LNCaP clone FGC (cell line): ENCODE data around the gene CCDC85C.

Source experiments
- DNase-seq: peaks from one replicate; pipeline ENCODE4 v3.0.0-alpha.2; 2011; ENCODE audit warnings: low read depth
- H3K4me3 ChIP-seq: 2 replicates; pipeline ENCODE4 v1.5.1; 2011; ENCODE audit warnings: mild to moderate bottlenecking, low read depth, low read length, control low read depth
- TF ChIP-seq, protein P1 (sequence below): IDR thresholded peaks from 2 replicates; pipeline ENCODE4 v1.5.1; 2012; ENCODE audit warnings: mild to moderate bottlenecking; ENCODE audit not compliant: control insufficient read depth, insufficient read depth; ENCODE audit errors: extremely low read depth

CCDC85C gene

DNA sequence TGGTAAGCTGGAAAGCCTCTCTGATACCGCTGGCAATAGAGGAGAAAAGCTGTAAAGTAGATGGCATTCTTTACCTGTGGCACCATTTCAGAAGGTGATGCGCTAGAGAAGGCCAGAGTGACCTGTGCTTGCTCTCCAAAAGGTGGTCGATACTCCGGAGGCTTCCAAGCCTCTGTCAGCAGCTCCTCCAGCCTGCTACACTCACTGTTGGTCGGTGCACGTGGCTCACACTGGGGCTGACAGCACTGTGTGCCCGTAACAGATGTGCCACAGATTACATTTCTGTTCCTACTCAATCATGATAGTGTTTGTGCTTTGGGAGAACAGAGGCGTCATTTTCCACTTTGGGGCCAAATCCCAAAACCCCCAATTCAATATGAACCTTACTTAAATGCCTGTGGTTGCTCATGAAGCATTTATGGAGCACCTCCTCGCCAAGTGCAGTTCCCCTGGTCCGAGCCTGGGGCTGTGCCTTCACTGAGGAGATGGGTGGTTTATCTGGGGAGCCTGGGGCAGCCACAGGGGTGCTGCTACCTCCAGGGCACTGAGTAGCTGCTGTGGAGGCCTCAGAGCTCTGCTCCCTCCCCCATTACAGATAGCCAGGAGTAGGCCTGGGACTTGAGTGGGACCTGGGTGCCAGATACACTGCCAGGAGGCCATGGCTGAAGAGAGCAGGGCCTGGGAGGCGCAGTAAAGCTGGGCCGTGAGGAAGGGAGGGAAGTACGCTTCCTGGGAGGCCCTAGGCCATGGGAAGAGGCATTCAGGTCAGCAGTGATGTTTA, 96.0 kb downstream of the CCDC85C start:
- H3K4me3 ChIP-seq: no peak overlapping the region
- DNase-seq: no peak
- TF ChIP-seq, protein P1, sequence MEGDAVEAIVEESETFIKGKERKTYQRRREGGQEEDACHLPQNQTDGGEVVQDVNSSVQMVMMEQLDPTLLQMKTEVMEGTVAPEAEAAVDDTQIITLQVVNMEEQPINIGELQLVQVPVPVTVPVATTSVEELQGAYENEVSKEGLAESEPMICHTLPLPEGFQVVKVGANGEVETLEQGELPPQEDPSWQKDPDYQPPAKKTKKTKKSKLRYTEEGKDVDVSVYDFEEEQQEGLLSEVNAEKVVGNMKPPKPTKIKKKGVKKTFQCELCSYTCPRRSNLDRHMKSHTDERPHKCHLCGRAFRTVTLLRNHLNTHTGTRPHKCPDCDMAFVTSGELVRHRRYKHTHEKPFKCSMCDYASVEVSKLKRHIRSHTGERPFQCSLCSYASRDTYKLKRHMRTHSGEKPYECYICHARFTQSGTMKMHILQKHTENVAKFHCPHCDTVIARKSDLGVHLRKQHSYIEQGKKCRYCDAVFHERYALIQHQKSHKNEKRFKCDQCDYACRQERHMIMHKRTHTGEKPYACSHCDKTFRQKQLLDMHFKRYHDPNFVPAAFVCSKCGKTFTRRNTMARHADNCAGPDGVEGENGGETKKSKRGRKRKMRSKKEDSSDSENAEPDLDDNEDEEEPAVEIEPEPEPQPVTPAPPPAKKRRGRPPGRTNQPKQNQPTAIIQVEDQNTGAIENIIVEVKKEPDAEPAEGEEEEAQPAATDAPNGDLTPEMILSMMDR: no peak

DNA sequence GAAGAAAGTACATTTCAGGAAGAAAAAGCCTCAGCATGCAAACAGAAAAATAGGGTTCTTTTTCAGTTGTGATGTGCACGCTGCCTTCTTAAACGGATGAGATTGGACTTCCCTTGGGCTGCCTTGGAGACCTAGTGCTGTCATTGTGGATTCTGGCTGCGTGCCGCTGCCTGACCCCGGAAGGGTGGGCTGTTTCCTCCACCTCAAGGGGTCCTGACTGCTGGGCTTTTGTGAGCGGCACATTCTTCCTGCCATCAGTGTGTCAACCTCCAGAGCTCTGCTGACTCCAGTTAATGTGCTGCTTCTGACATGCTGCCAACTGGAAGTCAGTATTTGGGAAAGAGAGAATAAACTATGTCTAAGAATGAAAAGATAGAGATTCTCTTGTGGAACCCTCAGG, 97.7 kb downstream of the CCDC85C start:
- TF ChIP-seq, protein P1: no peak
- no peak for DNase-seq
- H3K4me3 ChIP-seq: no peak overlapping the region

DNA sequence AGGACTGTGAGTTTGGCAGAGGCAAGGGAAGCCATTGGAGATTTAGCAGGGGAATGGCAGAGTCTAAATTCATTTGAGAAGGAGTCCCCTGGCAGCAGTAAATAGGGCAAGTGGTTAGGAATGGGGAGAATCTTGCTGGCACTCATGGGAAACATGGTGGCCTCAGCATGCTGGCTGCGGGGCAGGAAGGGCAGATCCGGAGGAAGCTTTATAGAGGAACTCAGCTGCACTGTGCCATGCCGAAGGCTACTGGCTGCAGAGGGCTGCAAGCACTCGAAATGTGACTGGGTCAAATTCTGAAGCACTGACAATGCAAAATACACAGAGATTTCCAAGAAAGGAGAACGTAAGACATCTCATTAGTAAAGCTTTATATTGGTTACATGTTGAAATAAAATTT, 98.9 kb downstream of the CCDC85C start:
- H3K4me3 ChIP-seq: no peak overlapping the region
- TF ChIP-seq, protein P1: no peak
- DNase-seq: no peak

DNA sequence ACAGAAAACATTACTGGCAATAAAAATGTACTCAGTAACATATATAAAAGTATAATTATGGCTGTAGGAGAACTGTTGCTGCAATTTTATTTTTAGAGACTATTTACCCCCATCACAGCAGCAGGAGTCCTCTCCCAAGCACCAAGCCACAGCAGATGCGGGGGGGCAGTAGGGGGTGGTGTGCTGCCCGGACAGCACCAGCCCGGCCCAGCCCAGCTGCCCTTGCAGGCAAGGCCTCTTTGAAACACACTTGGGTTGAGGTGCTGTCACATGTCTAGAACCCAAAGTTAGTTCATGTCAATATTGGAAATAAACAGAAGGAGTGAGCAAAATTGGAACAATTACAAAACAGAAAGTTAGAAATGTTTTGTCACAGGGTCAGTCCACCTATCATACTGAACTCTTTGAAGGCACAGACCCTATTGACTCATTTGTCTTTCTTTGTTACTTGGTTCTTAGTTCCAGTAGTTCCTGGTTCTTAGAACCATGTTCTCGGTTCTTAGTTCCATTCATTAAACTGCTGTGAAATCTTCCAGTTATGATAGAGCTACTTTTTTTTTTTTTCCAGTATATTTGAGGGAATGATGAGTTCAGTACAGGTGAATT, 100.1 kb downstream of the CCDC85C start:
- no peak overlapping the region for H3K4me3 ChIP-seq
- no peak for DNase-seq
- TF ChIP-seq, protein P1: no peak

DNA sequence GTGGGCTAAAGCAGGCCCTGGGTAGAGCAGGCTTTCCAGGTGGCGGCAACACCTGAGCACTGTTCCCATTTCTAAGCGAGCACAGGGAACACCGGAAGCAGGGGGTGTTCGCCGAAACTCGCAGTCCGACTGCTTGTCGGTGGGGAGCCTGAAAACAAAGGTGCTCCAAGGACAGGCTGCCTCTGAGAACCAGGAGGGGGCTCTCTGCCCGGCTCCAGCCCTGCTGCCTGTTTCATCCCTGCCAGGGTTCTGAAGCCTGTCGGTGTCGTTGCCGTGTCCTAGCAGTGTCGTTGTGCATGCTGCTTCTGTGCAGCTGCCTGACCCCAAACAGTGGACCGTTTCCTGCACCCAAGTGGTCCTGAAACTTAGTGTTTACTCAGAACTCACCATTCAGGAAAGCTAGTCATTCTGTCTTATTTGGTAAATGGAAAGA, 101.0 kb downstream of the CCDC85C start:
- TF ChIP-seq, protein P1: no peak
- DNase-seq: no peak
- no peak overlapping the region for H3K4me3 ChIP-seq

DNA sequence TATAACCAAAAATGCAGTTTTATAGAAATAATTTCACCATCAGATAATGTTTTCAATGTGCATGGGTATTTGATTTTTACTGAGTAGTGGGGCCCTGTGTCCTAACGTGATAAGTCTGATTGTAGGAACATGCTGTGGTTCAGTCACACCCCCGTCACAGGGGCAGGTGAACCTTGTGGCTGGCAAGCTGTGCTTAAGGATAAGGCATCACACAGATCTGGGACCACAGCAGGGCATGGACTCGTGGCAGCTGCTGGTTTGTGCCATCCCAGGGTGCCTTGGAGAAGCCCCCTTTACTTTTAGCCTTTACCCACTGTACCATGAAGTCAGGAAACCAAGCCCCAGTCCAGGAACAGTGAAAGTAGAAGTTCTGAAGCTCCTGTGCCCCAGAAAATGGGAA, 106.1 kb downstream of the CCDC85C start:
- DNase-seq: no peak
- H3K4me3 ChIP-seq: no peak overlapping the region
- TF ChIP-seq, protein P1: no peak
